Measurements from ENCODE around the gene PKD2L2. TPM values are rescaled to one million over a fixed set of nuclear protein-coding genes. Genes with fewer than 3 reads are reported as not detected.
"Not testable (repeated sequence)": the region's sequence is repeated elsewhere in the genome, so short reads cannot be mapped to it uniquely, and the experiment has no call there.

The PKD2L2 gene
- polyA plus RNA-seq, 3 donors = 0.08 TPM; not detected in 2

- Mint-ChIP-seq H3K4me1 (no peaks in the 10 kb centered on the region), H3K4me3 (no peak overlapping the region), H3K27me3 (ENCODE audit: low read depth in 3 of 3) (no peaks in the 10 kb centered on the region), H3K36me3 (peaks cover 63 to 70% of the 10 kb centered on the region in 2 donors), H3K27ac (peak overlapping the region in 1 of 7 donors; percentile 6), H3K9me3 (no peaks in the 10 kb centered on the region)
- H2AFZ ChIP-seq (ENCODE audit: insufficient read depth, low read depth, low read length, poor library complexity, severe bottlenecking) = no peak overlapping the region
- TF ChIP-seq, protein P1, sequence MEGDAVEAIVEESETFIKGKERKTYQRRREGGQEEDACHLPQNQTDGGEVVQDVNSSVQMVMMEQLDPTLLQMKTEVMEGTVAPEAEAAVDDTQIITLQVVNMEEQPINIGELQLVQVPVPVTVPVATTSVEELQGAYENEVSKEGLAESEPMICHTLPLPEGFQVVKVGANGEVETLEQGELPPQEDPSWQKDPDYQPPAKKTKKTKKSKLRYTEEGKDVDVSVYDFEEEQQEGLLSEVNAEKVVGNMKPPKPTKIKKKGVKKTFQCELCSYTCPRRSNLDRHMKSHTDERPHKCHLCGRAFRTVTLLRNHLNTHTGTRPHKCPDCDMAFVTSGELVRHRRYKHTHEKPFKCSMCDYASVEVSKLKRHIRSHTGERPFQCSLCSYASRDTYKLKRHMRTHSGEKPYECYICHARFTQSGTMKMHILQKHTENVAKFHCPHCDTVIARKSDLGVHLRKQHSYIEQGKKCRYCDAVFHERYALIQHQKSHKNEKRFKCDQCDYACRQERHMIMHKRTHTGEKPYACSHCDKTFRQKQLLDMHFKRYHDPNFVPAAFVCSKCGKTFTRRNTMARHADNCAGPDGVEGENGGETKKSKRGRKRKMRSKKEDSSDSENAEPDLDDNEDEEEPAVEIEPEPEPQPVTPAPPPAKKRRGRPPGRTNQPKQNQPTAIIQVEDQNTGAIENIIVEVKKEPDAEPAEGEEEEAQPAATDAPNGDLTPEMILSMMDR (IDR thresholded peaks at IDR 0.05) = no peak
- no peak overlapping the region for H3K27ac ChIP-seq (ENCODE audit: low read depth in 1 of 2, low read length in 2 of 2)
- no peaks in the 10 kb centered on the region for H3K27me3 ChIP-seq (ENCODE audit: control insufficient read depth in 2 of 2, insufficient read depth in 2 of 2, low read length in 2 of 2)
- DNase-seq = no peak
- no peaks in the 10 kb centered on the region for H3K4me1 ChIP-seq (ENCODE audit: control insufficient read depth in 1 of 2, insufficient read depth in 2 of 2, low read length in 2 of 2)
- no peak overlapping the region for H3K9ac ChIP-seq (ENCODE audit: insufficient read depth, low read length, poor library complexity, severe bottlenecking)
- H3K9me3 ChIP-seq (replicated peaks in 1 of 2; ENCODE audit: control insufficient read depth in 1 of 2, insufficient read depth in 1 of 2, low read length in 2 of 2) = no peaks in the 10 kb centered on the region
- peaks cover 16% of the 10 kb centered on the region for H4K20me1 ChIP-seq (ENCODE audit: insufficient read depth, low read length)
- 93% methylated on average over 2 of the region's 2 CpGs for WGBS (ENCODE audit: insufficient coverage)
- intact Hi-C loops (cut with micrococcal nuclease) = no loop called here
- H3K4me3 ChIP-seq (replicated peaks in 1 of 3; ENCODE audit: low read depth in 2 of 3, low read length in 3 of 3) = no peak overlapping the region
- H3K4me2 ChIP-seq (replicated peaks; ENCODE audit: extremely low read depth, low read length, poor library complexity, severe bottlenecking) = no peak overlapping the region
- H3K79me2 ChIP-seq (ENCODE audit: insufficient read depth, low read length) = no peaks in the 10 kb centered on the region
- H3K36me3 ChIP-seq (replicated peaks in 1 of 2; ENCODE audit: control insufficient read depth in 1 of 2, insufficient read depth in 2 of 2, low read length in 2 of 2) = peaks cover 65 to 95% of the 10 kb centered on the region in 2 donors
Measured at GRCh38 chr5:137960141-137960540, 70.9 kb downstream of the PKD2L2 start.

DNA sequence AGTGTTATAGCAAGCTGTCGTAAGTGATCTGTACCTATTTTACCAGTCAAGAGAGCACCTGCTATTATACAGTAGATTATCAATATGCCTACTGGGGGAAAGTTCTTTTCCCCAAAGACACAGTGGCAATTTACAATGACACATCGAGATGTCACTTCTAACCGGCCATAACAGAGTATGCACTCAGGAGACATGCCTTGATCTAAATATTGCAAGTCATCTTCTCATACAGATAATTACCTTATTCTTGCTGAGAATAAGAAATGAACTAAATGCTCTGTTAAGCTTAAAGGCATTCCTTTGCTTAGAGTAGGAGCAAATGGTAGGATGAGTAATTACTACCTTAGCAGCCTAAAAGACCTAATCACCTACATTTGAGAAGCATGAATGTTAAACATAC, 71.6 kb downstream of the PKD2L2 start:
- H3K4me3 ChIP-seq (replicated peaks in 1 of 3; ENCODE audit: low read depth in 2 of 3, low read length in 3 of 3) = no peak overlapping the region
- no peaks in the 10 kb centered on the region for H3K27me3 Mint-ChIP-seq (ENCODE audit: low read depth in 3 of 3)
- H3K9me3 ChIP-seq (replicated peaks in 1 of 2; ENCODE audit: control insufficient read depth in 1 of 2, insufficient read depth in 1 of 2, low read length in 2 of 2) = no peaks in the 10 kb centered on the region
- no peaks in the 10 kb centered on the region for H3K9me3 Mint-ChIP-seq
- H3K9ac ChIP-seq (ENCODE audit: insufficient read depth, low read length, poor library complexity, severe bottlenecking) = no peak overlapping the region
- H2AFZ ChIP-seq (ENCODE audit: insufficient read depth, low read depth, low read length, poor library complexity, severe bottlenecking) = no peak overlapping the region
- no peak overlapping the region for H3K27ac Mint-ChIP-seq
- H3K27ac ChIP-seq (ENCODE audit: low read depth in 1 of 2, low read length in 2 of 2) = peak overlapping the region in 1 of 2 donors; percentile 16
- no peak for DNase-seq
- no peaks in the 10 kb centered on the region for H3K4me1 Mint-ChIP-seq
- intact Hi-C loops (cut with micrococcal nuclease) = no loop called here
- no peak overlapping the region for H3K4me3 Mint-ChIP-seq
- H3K4me2 ChIP-seq (replicated peaks; ENCODE audit: extremely low read depth, low read length, poor library complexity, severe bottlenecking) = no peak overlapping the region
- H3K36me3 Mint-ChIP-seq = peaks cover 67 to 75% of the 10 kb centered on the region in 2 donors
- TF ChIP-seq, protein P1 (IDR thresholded peaks at IDR 0.05) = no peak
- H3K36me3 ChIP-seq (replicated peaks in 1 of 2; ENCODE audit: control insufficient read depth in 1 of 2, insufficient read depth in 2 of 2, low read length in 2 of 2) = peaks cover 63 to 95% of the 10 kb centered on the region in 2 donors
- WGBS (ENCODE audit: insufficient coverage) = no CpG with 5 or more reads among the region's 3 CpGs
- H3K27me3 ChIP-seq (ENCODE audit: control insufficient read depth in 2 of 2, insufficient read depth in 2 of 2, low read length in 2 of 2) = no peaks in the 10 kb centered on the region
- peaks cover 16% of the 10 kb centered on the region for H4K20me1 ChIP-seq (ENCODE audit: insufficient read depth, low read length)
- H3K4me1 ChIP-seq (ENCODE audit: control insufficient read depth in 1 of 2, insufficient read depth in 2 of 2, low read length in 2 of 2) = no peaks in the 10 kb centered on the region
- H3K79me2 ChIP-seq (ENCODE audit: insufficient read depth, low read length) = no peaks in the 10 kb centered on the region

GRCh38 chr5:137970384-137970783, 81.1 kb downstream of the PKD2L2 start:
- H3K27me3 Mint-ChIP-seq (ENCODE audit: low read depth in 3 of 3); H3K27me3 ChIP-seq (ENCODE audit: control insufficient read depth in 2 of 2, insufficient read depth in 2 of 2, low read length in 2 of 2); H3K4me1 ChIP-seq (ENCODE audit: control insufficient read depth in 1 of 2, insufficient read depth in 2 of 2, low read length in 2 of 2); H4K20me1 ChIP-seq (ENCODE audit: insufficient read depth, low read length); DNase-seq; H3K27ac ChIP-seq (ENCODE audit: low read depth in 1 of 2, low read length in 2 of 2); H3K27ac Mint-ChIP-seq; H3K4me3 Mint-ChIP-seq; H3K9ac ChIP-seq (ENCODE audit: insufficient read depth, low read length, poor library complexity, severe bottlenecking); H3K9me3 Mint-ChIP-seq; H3K4me1 Mint-ChIP-seq; intact Hi-C loops (cut with micrococcal nuclease); H3K4me2 ChIP-seq (replicated peaks; ENCODE audit: extremely low read depth, low read length, poor library complexity, severe bottlenecking); H3K79me2 ChIP-seq (ENCODE audit: insufficient read depth, low read length); H2AFZ ChIP-seq (ENCODE audit: insufficient read depth, low read depth, low read length, poor library complexity, severe bottlenecking); H3K4me3 ChIP-seq (replicated peaks in 1 of 3; ENCODE audit: low read depth in 2 of 3, low read length in 3 of 3); H3K9me3 ChIP-seq (replicated peaks in 1 of 2; ENCODE audit: control insufficient read depth in 1 of 2, insufficient read depth in 1 of 2, low read length in 2 of 2): not testable (repeated sequence)
- H3K36me3 Mint-ChIP-seq = peaks cover 42 to 65% of the 10 kb centered on the region in 2 donors
- H3K36me3 ChIP-seq (replicated peaks in 1 of 2; ENCODE audit: control insufficient read depth in 1 of 2, insufficient read depth in 2 of 2, low read length in 2 of 2) = peaks cover 18 to 39% of the 10 kb centered on the region in 2 donors
- WGBS (ENCODE audit: insufficient coverage) = no CpG with 5 or more reads among the region's 4 CpGs

Data from CD14-positive monocyte (primary cell).